OCI-LY7 (cell line): ENCODE data around the gene AZU1. TPM values are rescaled to one million over a fixed set of nuclear protein-coding genes. Genes with fewer than 3 reads are reported as not detected.

Source experiments
- BruUV-seq: library from RNA; stranded (reverse); fragments of 400-500 nt; replicated peaks from 2 replicates; lab custom pipeline; 2021; lab: Mats Ljungman, UMichigan
- CTCF ChIA-PET: fragments of 300-600 bp; sonication (Branson Sonifier 250); formaldehyde crosslinking; loops from one replicate; lab custom pipeline; 2022; ENCODE audit warnings: antibody characterized with exemption; ENCODE audit not compliant: unreplicated experiment; lab: Charles Lee
- POLR2A ChIA-PET: fragments of 300-600 bp; sonication (Branson Sonifier 250); formaldehyde crosslinking; loops from one replicate; lab custom pipeline; 2022; ENCODE audit warnings: antibody characterized with exemption; lab: Charles Lee
- DNase-seq: peaks from one replicate; pipeline ENCODE4 v3.0.0-alpha.2; 2015; ENCODE audit warnings: low spot score
- H2AFZ ChIP-seq: fragments of 200-600 bp; sonication (generic), shearing (Covaris generic); 2 replicates; pipeline ENCODE4 v1.6.1; 2014; ENCODE audit warnings: mild to moderate bottlenecking, antibody characterized with exemption, low read length, moderate library complexity
- H3K27ac ChIP-seq: fragments of 200-600 bp; sonication (generic); 2 replicates; pipeline ENCODE4 v1.5.1; 2014; ENCODE audit warnings: mixed run types, low read depth, mild to moderate bottlenecking, moderate library complexity, low read length, inconsistent platforms; ENCODE audit not compliant: poor library complexity, severe bottlenecking
- H3K36me3 ChIP-seq: fragments of 200-600 bp; sonication (generic); 2 replicates; pipeline ENCODE4 v1.6.1; 2014; ENCODE audit warnings: mild to moderate bottlenecking, antibody characterized with exemption, low read length, moderate library complexity, mixed read lengths; ENCODE audit not compliant: insufficient read depth
- H3K4me1 ChIP-seq: fragments of 200-600 bp; sonication (generic); 2 replicates; pipeline ENCODE4 v1.5.1; 2014; ENCODE audit warnings: mild to moderate bottlenecking, low read length; ENCODE audit not compliant: insufficient read depth, poor library complexity, severe bottlenecking
- H3K4me2 ChIP-seq: fragments of 200-600 bp; sonication (generic); 2 replicates; pipeline ENCODE4 v1.6.1; 2014; ENCODE audit warnings: mild to moderate bottlenecking, low read length
- H3K4me3 ChIP-seq: fragments of 200-600 bp; sonication (generic); 2 replicates; pipeline ENCODE4 v1.5.1; 2014; ENCODE audit warnings: mild to moderate bottlenecking, low read depth, low read length; ENCODE audit not compliant: poor library complexity, severe bottlenecking
- H3K79me2 ChIP-seq: fragments of 200-600 bp; sonication (generic); 2 replicates; pipeline ENCODE4 v1.6.1; 2016; ENCODE audit warnings: low read depth, mild to moderate bottlenecking, low read length, moderate library complexity, mixed read lengths; ENCODE audit not compliant: insufficient read depth
- H3K9me2 ChIP-seq: fragments of 200-600 bp; sonication (generic); 2 replicates; pipeline ENCODE4 v1.6.1; 2016; ENCODE audit warnings: mild to moderate bottlenecking, low read length, mixed read lengths; ENCODE audit not compliant: insufficient read depth
- H3K9me3 ChIP-seq: fragments of 200-600 bp; sonication (generic); 2 replicates; pipeline ENCODE4 v1.6.1; 2014; ENCODE audit warnings: mild to moderate bottlenecking, mixed run types, low read length, mixed read lengths
- H4K20me1 ChIP-seq: fragments of 200-600 bp; sonication (generic); 2 replicates; pipeline ENCODE4 v1.6.1; 2014; ENCODE audit warnings: mild to moderate bottlenecking, antibody characterized with exemption, low read length, moderate library complexity, mixed read lengths; ENCODE audit not compliant: insufficient read depth
- CTCF ChIP-seq: fragments of 200-600 bp; sonication (generic); conservative IDR thresholded peaks from 2 replicates; pipeline ENCODE4 v1.5.1; 2014; ENCODE audit warnings: mild to moderate bottlenecking, antibody characterized with exemption, low read length, moderate library complexity, mixed read lengths
- EZH2phosphoT487 ChIP-seq: fragments of 200-600 bp; sonication (generic); IDR thresholded peaks from 2 replicates; pipeline ENCODE4 v1.6.1; 2018; ENCODE audit warnings: low read depth, borderline replicate concordance, mild to moderate bottlenecking, mixed run types, antibody characterized with exemption, low read length, moderate library complexity, mixed read lengths
- intact Hi-C: fragments of 100-400 bp; cut with micrococcal nuclease; formaldehyde crosslinking; loops from one replicate; pipeline ENCODE4 v1.10.0; 2022; ENCODE audit not compliant: unreplicated experiment
- total RNA-seq, 2 experiments: library from RNA; depleted of rRNA in 1 of 2; stranded (reverse); fragments of >200 nt in 1 of 2; shearing (Covaris generic) in 1 of 2; gene quantifications; 2 replicates each; pipeline ENCODE4 v1.2.3, GENCODE V29; 2014 to 2022

Gene AZU1
- total RNA-seq, 2 experiments from 2014 or later, result not detected

GRCh38 chr19:799076-799881, 28.4 kb upstream of the AZU1 start:
- no TSS peak for BruUV-seq
- H3K4me1 ChIP-seq, result peaks cover 21% of the 10 kb centered on the region

GRCh38 chr19:800360-801029, 27.1 kb upstream of the AZU1 start:
- H3K4me3 ChIP-seq, result no peak overlapping the region
- no peak overlapping the region for H2AFZ ChIP-seq
- intact Hi-C loops, result no loop called here
- ChIA-PET CTCF (no interaction called here), POLR2A (interaction anchor here (0.6 kb wide), 1 partner anchor 190 kb away, joined by 3 read pairs; no protein-coding TSS in a partner anchor)
- peaks cover 47% of the 10 kb centered on the region for H4K20me1 ChIP-seq
- TF ChIP-seq CTCF (no peak), EZH2phosphoT487 (no peak)
- no peaks in the 10 kb centered on the region for H3K9me3 ChIP-seq
- no peak overlapping the region for H3K27ac ChIP-seq
- peaks cover 60% of the 10 kb centered on the region for H3K79me2 ChIP-seq
- H3K36me3 ChIP-seq, result peaks cover 76% of the 10 kb centered on the region
- peaks cover 21% of the 10 kb centered on the region for H3K4me1 ChIP-seq
- no TSS peak for BruUV-seq
- peak overlapping the region; percentile 94 for H3K4me2 ChIP-seq
- no peaks in the 10 kb centered on the region for H3K9me2 ChIP-seq
- no peak for DNase-seq

More at GRCh38 chr19:799076-799881, 28.4 kb upstream of the AZU1 start:
- no peaks in the 10 kb centered on the region for H3K9me2 ChIP-seq
- no peak overlapping the region for H2AFZ ChIP-seq
- ChIA-PET CTCF (no interaction called here), POLR2A (no interaction called here)
- peaks cover 60% of the 10 kb centered on the region for H3K79me2 ChIP-seq
- intact Hi-C loops, result loop anchor here (5.0 kb wide), 1 partner anchor 227 kb away; the partner anchor contains the start of gene BSG
- H3K4me3 ChIP-seq, result peak overlapping the region; percentile 98
- H3K9me3 ChIP-seq, result no peaks in the 10 kb centered on the region
- H3K27ac ChIP-seq, result peak overlapping the region; percentile 69
- peak; percentile 33 for DNase-seq
- H3K4me2 ChIP-seq, result peak overlapping the region; percentile 94
- TF ChIP-seq CTCF (peak; percentile 70), EZH2phosphoT487 (no peak)
- H3K36me3 ChIP-seq, result peaks cover 64% of the 10 kb centered on the region
- H4K20me1 ChIP-seq, result peaks cover 47% of the 10 kb centered on the region
